HG03159 (cell line): ENCODE data around the gene ASB8.
"Not testable (repeated sequence)": the region's sequence is repeated elsewhere in the genome, so short reads cannot be mapped to it uniquely, and the experiment has no call there.

Source experiments
- ATAC-seq: cut with Tn5 transposase; IDR thresholded peaks from one replicate; pipeline ENCODE4 v1.9.1; 2021; ENCODE audit warnings: mild to moderate bottlenecking, moderate library complexity; ENCODE audit not compliant: unreplicated experiment

Gene ASB8

DNA sequence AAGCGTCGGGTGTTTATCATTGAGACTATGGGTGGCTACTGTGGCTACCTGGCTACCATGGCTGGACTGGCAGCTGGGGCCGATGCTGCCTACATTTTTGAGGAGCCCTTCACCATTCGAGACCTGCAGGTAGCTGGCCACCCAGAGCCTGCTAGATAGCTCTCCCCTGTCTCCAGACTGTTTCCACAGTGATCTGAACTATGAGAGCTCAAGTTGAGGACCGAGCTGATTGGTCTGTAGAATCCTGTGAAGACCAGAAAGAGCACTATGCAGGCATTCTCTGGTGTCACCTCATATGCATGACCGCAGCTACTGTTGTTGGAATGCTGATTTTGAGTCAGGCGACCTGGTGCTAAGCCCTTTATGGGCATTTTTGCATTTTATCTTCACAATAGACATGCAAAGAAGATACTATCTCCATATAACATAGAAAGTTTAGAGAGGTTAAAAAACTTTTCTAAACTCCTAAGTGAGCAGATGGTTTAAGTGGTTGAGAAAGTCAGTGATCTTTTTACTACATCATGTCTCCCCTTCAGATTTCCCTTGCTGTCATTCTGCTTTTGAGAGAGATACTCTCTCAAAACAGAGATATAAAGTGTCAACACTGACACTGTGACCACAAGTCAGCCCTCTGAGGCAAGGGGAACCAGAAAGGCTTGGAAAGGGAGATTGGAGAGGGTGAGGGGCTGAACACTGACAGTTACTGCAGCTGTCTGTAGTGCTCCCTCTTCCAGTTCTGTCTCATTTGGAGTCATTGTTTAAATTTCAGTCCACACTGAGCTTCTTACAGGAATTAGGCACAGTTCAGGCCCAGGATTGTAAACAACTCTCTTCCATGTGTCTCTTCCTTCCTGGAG lies 14.3 kb downstream of the ASB8 start:
- ATAC-seq: no peak

DNA sequence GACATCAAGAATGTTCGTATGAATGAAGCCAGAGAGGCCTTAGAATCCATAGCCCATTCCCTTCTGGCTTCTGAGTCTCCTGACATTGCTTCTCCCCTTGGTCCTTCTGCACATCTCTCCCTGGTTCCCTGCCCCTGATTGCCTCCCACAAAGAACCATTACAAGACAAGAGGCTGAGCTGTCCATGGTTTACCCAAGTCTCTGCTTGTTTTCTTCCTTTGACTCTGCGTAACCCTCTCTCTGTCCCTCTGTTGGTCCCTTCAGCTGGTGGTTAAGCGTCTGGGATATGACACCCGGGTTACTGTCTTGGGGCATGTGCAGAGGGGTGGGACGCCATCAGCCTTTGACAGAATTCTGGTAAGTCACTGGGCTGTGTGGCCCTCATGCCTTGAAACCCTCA lies 22.3 kb downstream of the ASB8 start:
- no peak for ATAC-seq

DNA sequence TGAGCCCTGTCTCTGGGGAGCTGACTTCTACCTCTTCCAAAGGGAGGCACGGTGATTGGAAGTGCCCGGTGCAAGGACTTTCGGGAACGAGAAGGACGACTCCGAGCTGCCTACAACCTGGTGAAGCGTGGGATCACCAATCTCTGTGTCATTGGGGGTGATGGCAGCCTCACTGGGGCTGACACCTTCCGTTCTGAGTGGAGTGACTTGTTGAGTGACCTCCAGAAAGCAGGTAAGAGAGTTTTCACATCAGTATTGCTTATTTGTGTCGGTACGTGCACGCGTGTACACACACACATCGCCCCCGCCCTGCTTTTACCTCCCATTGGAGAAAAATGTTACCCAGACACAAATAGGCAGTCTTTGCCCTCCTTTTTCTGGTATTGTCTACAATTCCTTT lies 24.5 kb downstream of the ASB8 start:
- no peak for ATAC-seq

DNA sequence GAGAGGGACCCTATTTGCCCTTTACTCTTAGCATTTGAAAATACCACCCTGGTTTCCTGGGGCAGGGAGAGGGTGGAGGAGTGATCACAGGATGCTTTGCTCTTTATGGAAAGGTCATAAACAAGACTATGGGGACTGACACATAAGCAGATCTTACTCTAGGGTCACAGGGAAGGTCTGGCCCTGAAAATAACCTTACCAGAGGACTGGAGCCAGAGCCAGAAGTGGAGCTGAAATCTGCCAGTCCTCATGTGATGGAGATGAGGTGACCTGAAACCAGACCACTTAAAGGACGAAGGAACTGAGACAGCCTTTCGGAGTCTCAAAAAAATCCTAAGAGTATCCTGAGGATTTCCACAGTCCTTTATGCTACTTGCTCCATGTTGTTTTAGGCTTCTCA lies 25.8 kb downstream of the ASB8 start:
- no peak for ATAC-seq

DNA sequence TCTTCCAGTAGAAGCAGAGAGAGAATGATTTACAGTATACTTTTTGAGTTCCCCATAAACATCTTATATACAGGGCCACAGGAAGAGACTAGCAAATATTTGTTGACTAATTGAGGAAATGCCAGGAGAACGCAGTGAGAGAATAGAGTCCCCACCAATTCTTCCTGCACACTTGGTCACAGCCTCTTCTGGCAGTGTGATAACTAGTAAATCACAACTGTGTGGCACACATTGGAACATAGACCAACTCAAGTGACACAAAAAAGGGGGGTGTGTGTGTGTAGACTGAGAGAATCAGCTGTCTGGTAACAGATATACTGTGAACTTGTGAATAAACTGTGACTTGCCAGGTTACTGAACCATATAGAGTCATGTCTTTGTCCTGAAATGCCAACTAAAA lies 27.9 kb downstream of the ASB8 start:
- no peak for ATAC-seq

DNA sequence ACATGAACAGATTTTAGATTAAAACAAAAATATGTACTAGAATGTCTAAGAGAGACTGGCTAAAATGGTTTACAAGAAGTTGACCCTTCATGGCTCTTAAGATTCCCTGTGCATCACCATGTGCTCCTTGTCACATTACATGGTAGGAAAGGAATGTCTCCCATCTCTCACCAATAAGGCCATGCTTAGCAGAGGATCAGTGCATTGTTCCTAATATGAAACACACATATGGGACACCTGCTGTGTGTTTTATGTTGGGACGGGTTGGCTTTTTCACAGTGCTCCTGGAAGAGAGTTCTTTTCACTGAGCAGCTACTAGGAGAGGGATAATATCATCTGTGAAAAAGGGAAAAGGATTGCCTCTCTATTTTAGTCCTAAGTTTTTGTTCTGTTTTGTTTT lies 28.5 kb downstream of the ASB8 start:
- no peak for ATAC-seq

DNA sequence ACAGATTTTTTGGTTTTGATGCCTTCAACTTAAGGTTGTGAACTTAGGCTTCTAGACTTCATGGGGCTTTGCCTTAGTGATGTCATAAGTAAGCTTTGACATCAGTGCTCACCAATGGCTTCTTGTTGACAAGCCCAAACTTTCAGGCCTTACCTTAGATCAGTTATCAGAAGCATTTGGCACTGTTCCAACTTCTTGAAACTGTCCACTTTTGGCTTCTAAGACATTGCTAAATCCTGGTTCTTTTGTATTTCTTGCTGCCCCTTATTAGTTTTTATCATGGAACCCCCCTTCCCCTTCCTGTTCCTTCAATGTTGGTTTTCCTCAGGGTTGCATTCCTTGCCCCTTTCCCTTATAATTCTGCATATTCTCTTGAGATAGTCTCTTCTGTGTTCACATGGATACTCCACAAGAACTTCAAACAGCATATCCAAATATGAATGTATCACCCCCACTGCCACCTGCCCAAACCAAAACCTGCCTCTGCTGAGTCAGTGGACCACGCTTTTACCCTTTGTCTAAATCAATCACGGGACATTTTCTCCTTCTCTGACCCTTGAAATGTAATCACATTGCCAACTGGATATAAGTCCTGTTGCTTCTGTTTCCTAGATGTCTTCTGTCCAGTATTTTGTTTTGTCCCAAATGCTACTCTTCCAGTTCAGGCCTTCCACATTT lies 30.2 kb downstream of the ASB8 start:
- no peak for ATAC-seq

DNA sequence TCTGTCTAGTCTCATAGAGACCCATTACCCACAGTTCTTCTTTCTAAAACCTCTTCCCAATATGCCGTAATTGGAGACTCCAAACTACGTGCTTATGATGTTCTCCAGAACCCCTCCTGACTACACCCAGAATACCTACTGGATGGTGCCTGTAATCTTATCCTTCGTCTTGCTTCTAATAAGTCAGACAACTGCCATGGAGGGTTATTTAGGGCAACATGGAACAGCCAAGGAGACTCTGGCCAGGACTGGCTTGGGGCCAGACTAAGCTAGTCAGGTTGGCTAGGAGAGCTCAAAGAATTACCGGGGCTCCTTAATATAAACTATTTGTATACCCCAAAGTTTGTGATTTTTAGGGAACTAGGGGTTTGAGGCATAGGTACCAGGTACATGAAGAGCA lies 31.3 kb downstream of the ASB8 start:
- no peak for ATAC-seq

DNA sequence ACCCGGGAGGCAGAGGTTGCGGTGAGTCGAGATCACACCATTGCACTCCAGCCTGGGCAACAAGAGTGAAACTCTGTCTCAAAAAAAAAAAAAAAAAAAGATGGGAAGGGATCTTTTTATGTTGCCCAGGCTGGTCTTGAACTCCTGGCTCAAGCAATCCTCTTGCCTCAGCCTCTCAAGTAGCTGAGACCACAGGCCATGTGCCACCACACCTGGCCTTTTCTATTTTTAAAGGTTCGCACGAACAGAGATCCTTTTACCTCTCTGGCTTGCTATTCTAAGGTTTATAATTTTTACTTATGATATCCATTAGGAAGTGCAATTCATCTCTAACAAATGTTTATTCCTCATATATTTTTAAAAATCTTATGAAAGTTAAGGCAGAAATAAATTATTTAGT lies 31.8 kb downstream of the ASB8 start:
- ATAC-seq: not testable (repeated sequence)

DNA sequence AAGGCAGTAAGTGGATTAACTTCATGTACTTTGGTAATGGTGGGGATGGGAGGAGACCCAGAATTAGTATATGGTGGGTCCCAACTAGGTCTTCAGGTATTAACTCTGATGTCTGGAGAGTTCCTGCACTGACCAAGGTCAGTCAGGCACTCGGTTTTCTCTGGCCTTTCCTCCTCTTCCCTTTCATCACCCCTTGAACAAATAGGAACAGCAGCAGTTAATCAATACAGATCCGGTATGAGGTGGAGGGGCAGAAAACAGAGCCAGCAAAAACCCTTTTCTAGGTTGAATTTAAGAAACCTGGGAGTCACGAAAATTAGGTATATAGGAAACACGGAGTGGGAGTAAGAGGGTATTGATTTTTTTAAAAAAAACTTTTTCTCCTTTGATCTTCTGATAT lies 34.1 kb downstream of the ASB8 start:
- no peak for ATAC-seq

DNA sequence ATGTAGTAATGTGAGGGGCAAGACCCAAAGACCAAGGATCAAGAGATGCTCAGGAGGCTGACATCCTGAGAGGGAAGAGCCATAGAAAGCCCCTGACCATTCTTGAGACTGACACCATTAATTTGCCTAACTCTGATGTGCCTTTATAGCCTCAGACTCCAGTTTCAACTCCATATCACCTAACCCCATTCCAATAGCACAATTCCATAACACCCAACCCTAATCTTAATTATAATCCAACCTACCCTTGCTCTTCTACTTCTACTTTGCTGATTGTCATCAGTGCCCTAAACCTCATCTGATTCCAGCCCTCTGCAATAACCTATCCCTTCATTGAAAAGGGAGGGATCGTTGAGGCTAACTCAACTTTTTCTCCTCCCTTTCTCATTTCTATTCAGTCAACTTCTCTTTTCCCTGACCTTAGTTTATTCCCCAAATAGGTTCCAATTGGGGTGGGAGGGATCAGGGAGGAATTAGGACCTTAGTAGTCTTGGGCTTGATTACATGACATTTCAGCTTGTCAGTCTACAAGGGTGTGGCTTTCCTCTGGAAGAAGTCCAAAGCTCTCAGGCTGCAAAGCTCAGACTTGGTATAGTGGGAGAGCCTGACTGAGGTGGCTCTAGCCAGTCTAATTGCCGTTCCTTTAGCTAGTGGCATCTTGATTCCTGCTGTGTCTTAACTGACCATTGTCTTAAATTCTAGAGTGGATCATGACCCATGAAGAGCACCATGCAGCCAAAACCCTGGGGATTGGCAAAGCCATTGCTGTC lies 35.1 kb downstream of the ASB8 start:
- ATAC-seq: no peak

DNA sequence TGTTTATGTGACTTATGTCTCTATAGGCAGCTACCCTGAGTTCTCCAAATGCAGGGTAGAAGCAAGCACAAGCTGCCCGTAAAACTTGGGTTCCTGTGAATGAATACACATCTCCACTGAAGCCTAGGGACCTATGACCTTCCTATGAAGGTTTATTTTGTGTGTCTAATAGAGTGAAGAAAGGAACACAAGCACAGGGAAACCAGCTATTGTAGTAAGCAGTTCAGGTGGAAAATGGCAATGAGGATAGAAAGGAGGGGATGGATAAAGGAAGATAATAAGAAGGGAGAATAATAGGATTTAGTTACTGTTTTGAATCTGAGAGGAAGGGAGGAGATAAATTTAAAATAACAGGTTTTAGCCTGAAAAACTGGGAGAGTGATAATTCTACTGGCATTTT lies 35.8 kb downstream of the ASB8 start:
- ATAC-seq: no peak

DNA sequence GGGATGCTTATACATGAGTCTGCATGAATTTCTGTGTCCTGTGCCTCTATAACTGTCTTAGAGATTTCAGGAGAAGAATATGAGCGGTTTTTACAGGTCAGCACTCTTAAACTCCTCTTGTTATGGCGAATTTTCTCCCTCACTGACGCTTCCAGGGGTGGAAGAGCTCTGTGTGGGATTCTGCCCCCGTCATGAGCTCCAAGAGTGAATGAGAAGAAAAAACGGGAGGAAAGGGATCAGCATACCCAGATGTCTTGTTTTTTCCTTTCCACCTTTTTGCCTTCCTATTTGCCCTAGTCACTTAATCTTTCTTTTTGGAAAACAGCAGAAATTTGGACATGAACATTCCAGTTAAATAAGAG lies 37.5 kb downstream of the ASB8 start:
- no peak for ATAC-seq

DNA sequence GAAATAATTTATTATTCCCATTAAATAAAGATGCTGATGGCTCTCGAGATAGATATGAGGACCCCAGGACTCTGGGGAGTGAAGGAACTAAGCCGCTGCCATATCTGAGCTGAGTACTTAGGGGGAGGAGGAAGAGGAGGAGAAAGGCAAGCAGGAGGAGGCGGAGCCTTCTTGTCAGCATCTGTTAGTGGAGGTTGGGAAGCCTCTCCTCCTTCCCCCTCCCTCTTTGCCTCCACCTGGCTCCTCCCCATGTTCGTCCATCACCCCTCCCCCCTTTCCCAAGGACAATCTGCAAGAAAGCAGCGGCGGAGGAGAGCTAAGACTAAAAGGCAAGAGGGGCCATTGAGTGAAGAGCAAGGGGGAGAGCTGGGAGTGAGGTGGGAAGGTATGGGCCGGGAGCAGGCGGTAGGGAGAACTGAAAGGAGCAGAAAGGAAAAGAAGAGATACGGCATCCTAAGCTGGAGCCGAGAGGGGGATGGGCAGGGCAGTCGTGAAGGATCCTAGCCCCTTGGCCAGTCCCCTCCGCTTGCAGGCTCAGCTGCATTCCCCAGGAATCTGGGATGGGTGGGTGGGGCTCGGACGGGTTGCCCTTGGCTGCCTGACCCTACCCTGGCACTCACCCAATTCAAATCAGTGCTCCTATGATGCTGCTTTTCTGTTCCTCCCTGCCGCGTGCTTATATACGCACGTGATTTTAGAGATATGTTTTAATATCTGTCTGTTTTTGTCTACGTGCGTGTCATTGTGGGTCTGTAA lies 38.1 kb downstream of the ASB8 start, which contains the start of gene PFKM:
Gene PFKM, plus strand, starts transcription at position 287 of the 756 bp plus-strand sequence. CDS start 3,411 bp downstream, outside the sequence.
- ATAC-seq: peak; percentile 96

DNA sequence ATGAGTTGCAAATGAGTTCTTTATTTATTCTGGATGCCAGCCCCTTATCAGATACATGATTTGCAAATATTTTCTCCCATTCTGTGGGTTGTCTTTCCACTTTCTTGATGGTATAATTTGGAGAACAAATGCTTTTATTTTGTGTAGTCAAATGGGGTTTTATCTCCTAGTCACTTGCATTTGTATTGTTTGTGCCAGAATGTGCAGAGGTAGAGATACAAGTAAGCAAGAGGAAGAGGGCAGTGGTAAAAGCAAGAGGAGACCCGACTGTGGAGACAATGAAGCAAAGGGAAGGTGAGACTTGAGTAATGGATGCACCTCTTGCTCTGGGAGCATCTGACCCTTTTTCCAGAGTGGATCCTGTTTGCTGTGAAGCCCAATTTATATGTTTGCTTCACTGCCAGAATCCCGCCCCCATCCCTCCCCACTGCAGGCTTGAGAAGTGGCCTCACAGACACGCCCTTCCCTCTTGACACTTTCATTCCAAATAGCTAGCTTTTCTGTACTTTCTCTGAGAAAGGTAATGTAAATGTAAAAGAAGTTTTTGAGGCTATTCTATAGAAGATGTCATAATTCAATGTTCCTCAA lies 38.9 kb downstream of the ASB8 start:
- ATAC-seq: no peak

DNA sequence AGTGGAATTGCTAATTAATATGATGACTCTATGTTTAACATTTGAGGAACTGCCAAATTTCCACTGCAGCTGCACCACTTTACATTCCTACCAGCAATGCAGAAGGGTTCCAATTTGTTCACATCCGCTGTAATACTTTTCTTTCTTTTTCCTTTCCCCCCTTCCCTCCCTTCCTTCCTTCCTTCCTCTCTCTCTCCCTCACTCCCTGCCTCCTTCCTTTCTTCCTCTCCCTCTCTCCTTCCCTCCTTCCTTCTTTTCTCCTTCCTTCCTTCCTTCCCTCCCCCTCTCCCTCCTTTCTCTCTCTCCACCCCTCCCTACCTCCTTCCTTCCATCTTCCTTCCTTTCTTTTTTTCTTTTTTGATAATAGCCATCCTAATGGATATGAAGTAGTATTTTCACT lies 41.4 kb downstream of the ASB8 start:
- ATAC-seq: no peak

DNA sequence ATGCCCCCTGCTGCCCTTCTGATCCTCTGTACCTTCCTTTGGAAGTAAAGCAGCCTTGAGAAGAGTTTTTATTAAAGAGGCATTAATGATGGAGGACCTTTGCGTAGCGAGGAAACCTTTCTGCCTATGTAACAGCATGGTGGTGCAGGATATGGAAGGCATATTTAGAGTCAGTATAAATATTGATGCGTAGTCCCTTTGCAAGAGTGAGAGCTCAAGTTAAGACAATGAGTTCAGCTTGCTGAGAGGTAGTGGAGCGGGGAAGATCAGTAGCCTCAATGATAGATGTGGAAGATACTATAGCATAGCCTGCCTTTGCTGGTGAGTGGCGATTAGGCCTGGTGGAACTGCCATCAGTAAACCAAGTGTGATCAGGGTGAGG lies 46.0 kb downstream of the ASB8 start:
- ATAC-seq: not testable (repeated sequence)

DNA sequence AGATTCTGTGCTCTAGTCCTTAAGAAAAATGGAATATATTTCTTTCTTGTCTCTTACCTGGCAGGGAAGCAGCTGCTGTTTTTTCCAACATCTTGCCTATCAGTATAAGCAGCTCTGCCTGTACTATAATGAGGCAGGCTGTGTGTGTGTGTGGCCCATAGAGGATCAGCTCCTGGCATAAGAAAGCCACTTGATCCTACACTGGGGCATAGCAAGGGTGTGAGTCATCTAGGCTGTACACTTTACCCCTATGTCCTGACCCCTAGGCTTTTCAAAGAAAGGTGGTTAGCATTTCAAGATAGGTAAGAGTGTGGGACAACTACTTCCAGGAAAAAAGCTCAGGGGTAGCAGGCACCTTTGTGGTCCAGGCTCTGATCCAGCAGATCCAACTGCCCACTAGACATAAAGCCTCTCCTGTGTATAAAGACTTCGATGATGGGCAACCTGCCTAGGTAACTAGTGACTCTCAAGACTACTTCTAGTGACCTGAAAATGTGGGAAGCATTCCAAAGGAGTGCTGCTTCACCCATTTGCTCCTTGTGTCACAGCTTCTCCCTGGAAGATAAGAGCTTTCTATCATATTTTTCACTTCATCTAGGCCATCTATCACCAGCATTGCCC lies 46.5 kb downstream of the ASB8 start:
- ATAC-seq: no peak

DNA sequence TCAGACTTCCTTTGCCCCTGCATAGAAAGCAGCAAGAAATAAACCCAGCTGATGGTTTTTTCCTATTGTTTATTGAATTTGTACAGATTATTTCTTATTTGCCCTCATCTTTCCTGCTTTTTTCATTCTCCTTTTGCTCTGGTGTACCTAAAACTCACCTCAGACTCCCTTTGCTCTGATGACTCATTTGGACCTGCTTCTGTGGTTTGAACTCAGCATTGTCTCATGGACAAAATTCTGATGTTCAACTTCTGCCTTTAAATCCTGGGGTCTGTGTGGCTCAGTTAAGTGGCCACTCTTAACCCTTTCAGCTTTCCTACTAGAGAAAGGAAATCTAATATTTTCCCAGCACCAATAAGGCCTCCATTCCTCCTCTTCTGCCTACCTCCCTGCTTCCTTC lies 47.9 kb downstream of the ASB8 start:
- ATAC-seq: no peak
